Kidney epithelial cell (primary cell): ENCODE results near the gene RGP1. TPM values are rescaled to one million over a fixed set of nuclear protein-coding genes. Genes with fewer than 3 reads are reported as not detected.

Experiments
- DNase-seq: peaks from one replicate; pipeline ENCODE4 v3.0.0-alpha.2; 2010; ENCODE audit warnings: low read depth
- H3K27me3 ChIP-seq: 2 replicates; pipeline ENCODE4 v1.6.0; 2011; ENCODE audit warnings: low read length; ENCODE audit not compliant: control insufficient read depth, insufficient read depth
- H3K36me3 ChIP-seq: 2 replicates; pipeline ENCODE4 v1.5.1; 2011; ENCODE audit warnings: low read length; ENCODE audit not compliant: control insufficient read depth, insufficient read depth
- H3K4me3 ChIP-seq: 2 replicates; pipeline ENCODE4 v1.5.1; 2011; ENCODE audit warnings: low read depth, mild to moderate bottlenecking, control low read depth, low read length
- total RNA-seq: library from RNA; depleted of rRNA; stranded (reverse); fragments of >200 nt; gene quantifications from 2 replicates; pipeline ENCODE4 v1.2.3, GENCODE V29; 2015
- TF ChIP-seq, protein P1 (sequence below): IDR thresholded peaks from 2 replicates; pipeline ENCODE4 v1.5.1; 2011; ENCODE audit warnings: mild to moderate bottlenecking, moderate library complexity, low read length, control low read depth, inconsistent platforms; ENCODE audit not compliant: insufficient read depth, poor library complexity, severe bottlenecking

The RGP1 gene
- total RNA-seq, 1 donor from 2014 or later = 21.5 TPM

DNA sequence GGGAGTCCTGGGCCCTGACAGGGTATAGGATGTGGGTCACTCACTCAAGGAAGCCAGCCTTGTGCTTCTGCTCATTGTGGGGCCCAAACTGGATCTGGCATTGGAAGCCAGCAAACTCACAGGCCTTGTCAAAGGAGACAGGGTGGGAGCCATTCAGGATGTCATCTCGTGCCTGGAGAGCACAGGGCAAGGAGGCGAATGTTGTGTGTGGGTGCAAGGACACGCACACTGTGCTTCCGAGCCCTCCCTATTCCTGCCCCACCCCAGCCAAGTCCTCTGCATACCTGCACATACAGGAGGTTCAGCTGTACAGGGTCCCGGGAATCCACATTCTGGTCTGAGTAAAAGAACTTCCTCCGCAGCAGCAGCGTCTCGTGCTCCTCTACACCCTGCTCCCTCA is 25.2 kb upstream of the RGP1 start:
- Histone ChIP-seq H3K36me3 (peaks cover 8% of the 10 kb centered on the region), H3K27me3 (no peaks in the 10 kb centered on the region), H3K4me3 (no peak overlapping the region)
- TF ChIP-seq, protein P1, sequence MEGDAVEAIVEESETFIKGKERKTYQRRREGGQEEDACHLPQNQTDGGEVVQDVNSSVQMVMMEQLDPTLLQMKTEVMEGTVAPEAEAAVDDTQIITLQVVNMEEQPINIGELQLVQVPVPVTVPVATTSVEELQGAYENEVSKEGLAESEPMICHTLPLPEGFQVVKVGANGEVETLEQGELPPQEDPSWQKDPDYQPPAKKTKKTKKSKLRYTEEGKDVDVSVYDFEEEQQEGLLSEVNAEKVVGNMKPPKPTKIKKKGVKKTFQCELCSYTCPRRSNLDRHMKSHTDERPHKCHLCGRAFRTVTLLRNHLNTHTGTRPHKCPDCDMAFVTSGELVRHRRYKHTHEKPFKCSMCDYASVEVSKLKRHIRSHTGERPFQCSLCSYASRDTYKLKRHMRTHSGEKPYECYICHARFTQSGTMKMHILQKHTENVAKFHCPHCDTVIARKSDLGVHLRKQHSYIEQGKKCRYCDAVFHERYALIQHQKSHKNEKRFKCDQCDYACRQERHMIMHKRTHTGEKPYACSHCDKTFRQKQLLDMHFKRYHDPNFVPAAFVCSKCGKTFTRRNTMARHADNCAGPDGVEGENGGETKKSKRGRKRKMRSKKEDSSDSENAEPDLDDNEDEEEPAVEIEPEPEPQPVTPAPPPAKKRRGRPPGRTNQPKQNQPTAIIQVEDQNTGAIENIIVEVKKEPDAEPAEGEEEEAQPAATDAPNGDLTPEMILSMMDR = no peak
- no peak for DNase-seq

DNA sequence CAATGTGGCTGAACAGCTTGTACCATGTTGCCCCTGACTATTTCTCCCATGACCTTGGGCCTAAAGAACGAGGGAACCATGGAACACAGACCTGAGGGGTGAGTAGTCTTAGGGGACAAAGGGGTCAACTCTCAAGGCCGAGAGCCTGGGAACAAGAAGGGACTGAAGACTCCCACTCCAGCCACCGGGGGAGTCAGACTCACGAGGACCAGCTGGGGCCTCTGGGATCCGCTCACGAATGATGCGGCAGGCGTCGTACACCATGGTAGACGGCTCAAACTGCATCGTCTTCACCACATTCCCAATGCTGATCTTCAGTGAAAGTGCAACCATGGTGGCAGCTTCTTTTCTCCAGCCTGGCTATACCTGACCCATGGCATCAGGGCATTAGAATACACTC is 23.7 kb upstream of the RGP1 start:
- no peaks in the 10 kb centered on the region for H3K27me3 ChIP-seq
- no peak overlapping the region for H3K4me3 ChIP-seq
- no peak for DNase-seq
- H3K36me3 ChIP-seq = peaks cover 3% of the 10 kb centered on the region
- TF ChIP-seq, protein P1 = no peak

DNA sequence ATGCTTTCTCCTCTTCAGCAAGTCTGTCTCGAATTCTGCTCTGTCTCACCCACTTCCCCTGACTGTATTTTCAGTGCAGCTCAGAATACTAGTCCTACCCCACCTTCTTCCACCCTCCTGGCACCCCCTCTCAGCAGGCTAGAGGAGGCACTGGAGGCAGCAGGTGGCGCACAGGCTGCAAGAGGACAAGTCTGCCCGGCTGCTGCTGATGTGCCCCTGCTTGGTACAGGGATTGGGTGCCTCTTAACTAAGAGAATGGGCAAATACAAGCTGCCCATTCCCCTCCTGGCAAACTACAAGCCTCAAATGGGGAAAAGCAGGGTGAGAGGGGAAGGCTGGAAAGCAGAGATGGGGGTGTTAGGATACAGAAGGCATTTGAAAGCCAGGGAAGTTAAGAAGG is 22.2 kb upstream of the RGP1 start:
- DNase-seq = peak; percentile 42
- Histone ChIP-seq H3K27me3 (no peaks in the 10 kb centered on the region), H3K4me3 (no peak overlapping the region)

DNA sequence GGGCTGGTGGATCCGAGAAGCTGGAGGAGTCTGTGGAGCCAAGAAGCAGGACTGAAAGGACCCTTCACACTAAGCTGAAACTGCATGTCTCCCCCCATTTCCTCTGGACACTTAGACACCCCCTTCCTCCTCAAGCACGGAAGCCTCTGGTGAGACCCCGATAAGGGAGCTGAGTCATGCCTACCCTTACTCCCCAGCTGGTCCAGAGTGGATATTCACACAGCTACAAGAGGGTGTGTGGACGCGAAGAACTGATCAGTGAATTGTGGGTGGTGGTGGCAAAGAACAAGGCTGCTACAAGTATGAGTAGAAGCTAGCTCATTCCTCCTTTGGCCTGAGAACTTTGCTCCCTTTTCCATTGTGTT is 21.4 kb upstream of the RGP1 start:
- DNase-seq = no peak
- peak overlapping the region; percentile 15 for H3K4me3 ChIP-seq

More for the DNA sequence above, 22.2 kb upstream of the RGP1 start:
- H3K36me3 ChIP-seq = peaks cover 3% of the 10 kb centered on the region
- TF ChIP-seq, protein P1 = peak; percentile 39

DNA sequence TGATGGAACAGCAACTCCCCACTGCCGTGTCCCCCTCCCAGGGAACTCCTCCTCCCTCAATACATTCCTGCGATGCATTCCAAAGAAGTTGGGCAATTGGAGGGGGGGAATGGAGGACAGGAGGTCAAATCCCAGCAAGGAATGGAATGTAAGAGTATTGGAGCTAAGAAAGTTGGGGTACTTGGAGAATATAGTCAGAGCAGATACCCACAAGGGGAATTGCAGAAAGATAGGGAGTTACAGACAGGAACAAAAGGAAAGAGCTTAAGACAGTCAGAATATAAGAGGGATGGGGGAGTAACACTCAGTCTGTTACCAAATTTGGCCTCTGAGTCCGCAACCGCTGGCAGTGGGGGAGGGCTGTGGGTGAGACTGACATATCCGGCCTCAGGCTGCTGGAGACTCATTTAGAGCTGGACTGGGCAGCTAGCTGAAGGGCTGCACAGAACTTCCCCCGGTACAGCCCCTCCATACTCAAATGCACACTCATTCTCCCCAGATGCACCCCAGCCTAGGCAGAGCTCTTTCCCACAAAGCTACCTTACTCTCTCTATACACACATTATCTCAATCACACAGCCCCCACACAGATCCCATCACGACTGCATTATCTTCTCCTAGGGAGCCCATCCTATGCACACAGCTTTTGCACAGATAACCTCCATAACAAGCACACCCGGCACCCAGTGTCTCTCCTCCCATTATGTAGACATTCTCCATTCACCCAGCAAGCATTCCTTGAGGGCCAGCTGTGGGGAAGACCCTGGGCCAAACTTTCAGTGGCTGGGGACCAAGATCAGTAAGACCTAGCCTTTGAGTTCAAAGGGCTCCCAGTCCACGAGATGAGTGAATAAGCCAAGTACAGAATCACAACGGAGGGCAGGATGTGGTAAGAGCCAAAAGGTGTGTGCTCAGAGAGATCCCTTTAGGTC is 20.8 kb upstream of the RGP1 start:
- TF ChIP-seq, protein P1 = no peak
- peak; percentile 63 for DNase-seq
- Histone ChIP-seq H3K4me3 (peak overlapping the region; percentile 15), H3K27me3 (no peaks in the 10 kb centered on the region), H3K36me3 (no peaks in the 10 kb centered on the region)

More for the DNA sequence above, 21.4 kb upstream of the RGP1 start:
- Histone ChIP-seq H3K27me3 (no peaks in the 10 kb centered on the region), H3K36me3 (peaks cover under 1% of the 10 kb centered on the region)
- TF ChIP-seq, protein P1 = no peak
